GM20000 (cell line): ENCODE measurements around the gene RGMB.
"Not testable (repeated sequence)": the region's sequence is repeated elsewhere in the genome, so short reads cannot be mapped to it uniquely, and the experiment has no call there.

ENCODE experiments used
- DNase-seq: peaks from one replicate; pipeline ENCODE4 v3.0.0; 2012; ENCODE audit warnings: low spot score
- TF ChIP-seq, protein P1 (sequence below): IDR thresholded peaks from 2 replicates; pipeline ENCODE4 v1.5.1; 2012; ENCODE audit warnings: mild to moderate bottlenecking, control low read depth; ENCODE audit errors: extremely low read depth, missing control alignments

Gene RGMB

DNA sequence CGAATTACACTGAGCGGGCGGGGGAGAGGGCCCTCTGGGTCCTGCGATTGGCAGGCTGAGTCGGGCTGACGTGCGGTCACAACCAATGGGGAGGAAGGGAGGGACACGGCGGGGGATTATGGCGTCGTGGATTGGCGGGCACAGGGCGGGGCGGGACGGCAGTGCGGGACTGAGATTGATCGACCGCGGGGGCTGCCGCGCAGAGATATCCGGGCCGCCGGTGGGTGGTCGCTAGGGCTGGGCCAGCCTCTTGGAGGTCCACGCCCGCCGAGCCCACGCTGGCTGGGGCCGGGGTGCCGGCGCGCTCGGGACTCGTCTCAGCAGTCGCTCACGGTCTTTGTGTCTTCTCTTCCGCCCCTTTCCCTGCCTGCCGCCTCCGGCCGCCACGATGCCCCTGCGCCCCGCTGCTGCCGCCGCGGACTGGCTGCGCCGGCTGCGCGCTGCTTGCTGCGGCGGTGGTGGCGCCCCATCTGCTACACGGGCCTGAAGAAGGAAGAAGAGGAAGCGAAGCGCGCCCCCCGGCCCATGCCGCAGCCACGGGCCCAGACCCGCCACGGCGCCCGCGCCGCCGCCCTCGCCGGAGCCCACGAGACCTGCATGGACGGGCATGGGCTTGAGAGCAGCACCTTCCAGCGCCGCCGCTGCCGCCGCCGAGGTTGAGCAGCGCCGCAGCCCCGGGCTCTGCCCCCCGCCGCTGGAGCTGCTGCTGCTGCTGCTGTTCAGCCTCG lies at the start of gene RGMB:
TSS of gene RGMB (plus strand) at position 200 of the 728 bp plus-strand sequence. CDS start at position 608, 408 bp downstream.
- TF ChIP-seq, protein P1, sequence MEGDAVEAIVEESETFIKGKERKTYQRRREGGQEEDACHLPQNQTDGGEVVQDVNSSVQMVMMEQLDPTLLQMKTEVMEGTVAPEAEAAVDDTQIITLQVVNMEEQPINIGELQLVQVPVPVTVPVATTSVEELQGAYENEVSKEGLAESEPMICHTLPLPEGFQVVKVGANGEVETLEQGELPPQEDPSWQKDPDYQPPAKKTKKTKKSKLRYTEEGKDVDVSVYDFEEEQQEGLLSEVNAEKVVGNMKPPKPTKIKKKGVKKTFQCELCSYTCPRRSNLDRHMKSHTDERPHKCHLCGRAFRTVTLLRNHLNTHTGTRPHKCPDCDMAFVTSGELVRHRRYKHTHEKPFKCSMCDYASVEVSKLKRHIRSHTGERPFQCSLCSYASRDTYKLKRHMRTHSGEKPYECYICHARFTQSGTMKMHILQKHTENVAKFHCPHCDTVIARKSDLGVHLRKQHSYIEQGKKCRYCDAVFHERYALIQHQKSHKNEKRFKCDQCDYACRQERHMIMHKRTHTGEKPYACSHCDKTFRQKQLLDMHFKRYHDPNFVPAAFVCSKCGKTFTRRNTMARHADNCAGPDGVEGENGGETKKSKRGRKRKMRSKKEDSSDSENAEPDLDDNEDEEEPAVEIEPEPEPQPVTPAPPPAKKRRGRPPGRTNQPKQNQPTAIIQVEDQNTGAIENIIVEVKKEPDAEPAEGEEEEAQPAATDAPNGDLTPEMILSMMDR, result no peak
- peak; percentile 98 for DNase-seq

GRCh38 chr5:98726258-98726657 lies 47.2 kb upstream of the RGMB start:
- TF ChIP-seq, protein P1, result no peak
- DNase-seq, result no peak

GRCh38 chr5:98727686-98728085 lies 45.8 kb upstream of the RGMB start:
- no peak for DNase-seq
- TF ChIP-seq, protein P1, result no peak

DNA sequence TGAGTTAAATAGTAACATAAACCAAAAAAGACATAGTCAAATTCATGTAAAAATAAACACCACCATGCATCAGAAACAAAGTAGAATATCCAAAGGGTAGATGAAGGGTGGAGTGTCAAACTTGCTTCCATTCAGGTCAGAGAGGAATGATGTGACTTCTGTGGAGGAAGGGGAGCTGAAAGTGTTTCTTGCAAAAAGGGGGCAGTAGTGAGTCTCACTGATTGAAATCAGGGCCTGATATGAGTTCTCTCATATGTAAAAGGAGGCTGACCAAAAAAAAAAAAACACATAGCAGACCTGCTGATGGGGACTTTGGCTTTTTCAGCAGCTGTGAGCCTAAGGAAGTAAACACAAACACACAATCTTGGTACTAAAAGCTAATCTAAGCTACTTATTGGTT lies 38.8 kb upstream of the RGMB start:
- TF ChIP-seq, protein P1, result no peak
- DNase-seq, result no peak

DNA sequence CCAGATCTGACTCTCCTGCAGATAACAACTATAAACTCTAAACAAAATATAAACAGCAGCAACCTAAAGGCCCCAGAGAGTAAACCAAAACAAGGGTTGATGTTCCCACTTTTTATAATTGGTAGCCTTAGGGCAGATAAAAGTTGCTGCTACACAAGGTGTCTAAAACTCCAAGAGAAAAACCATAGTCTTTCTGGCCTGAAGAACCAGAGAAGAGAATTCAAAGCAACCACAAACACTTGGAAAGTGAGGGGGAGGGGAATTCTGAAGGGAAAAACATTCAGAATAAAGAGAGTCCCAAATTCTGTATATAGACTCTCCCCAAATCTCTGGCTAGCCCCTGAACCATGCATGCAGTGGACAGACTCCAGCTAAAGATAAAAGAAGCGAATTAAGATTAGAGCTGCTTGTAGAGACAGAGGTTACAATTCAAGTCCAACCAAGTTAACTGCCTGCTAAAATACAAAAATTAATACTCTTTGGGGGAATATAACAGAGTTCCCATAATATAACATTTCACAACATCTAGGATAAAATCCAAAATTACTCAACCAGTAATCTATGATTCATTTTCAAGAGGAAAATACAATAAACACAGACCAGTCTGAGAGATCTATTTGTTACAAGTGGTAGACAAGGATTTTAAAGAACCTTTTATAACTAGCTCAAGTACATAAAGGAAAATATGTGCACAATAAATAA lies 37.5 kb upstream of the RGMB start:
- TF ChIP-seq, protein P1, result no peak
- DNase-seq, result no peak

- DNase-seq, result no peak
- TF ChIP-seq, protein P1, result no peak
Observed at GRCh38 chr5:98736753-98737152, 36.7 kb upstream of the RGMB start.

DNA sequence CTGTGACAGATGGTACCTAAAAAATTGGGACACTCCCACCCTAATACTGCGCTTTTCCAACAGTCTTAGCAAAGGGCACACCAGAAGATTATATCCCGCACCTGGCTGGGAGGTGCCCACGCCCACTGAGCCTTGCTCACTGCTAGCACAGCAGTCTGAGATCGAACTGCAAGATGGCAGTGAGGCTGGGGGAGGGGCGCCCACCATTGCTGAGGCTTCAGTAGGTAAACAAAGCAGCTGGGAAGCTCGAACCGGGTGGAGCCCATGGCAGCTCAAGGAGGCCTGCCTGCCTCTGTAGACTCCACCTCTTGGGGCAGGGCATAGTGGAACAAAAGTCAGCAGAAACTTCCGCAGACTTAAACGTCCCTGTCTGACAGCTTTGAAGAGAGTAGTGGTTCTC lies 36.0 kb upstream of the RGMB start:
- DNase-seq, result not testable (repeated sequence)

DNA sequence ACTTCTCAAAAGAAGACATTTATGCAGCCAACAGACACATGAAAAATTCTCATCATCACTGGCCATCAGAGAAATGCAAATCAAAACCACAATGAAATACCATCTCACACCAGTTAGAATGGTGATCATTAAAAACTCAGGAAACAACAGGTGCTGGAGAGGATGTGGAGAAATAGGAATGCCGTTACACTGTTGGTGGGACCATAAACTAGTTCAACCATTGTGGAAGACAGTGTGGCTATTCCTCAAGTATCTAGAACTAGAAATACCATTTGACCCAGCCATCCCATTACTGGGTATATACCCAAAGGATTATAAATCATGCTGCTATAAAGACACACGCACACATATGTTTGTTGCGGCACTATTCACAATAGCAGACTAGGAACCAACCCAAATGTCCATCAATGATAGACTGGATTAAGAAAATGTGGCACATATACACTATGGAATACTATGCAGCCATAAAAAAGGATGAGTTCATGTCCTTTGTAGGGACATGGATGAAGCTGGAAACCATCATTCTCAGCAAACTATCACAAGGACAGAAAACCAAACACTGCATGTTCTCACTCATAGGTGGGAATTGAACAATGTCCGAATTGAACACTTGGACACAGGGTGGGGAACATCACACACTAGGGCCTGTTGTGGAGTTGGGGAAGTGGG lies 34.8 kb upstream of the RGMB start:
- DNase-seq, result not testable (repeated sequence)
